Hypothalamus (tissue), 51 donors: ENCODE measurements around the gene ST6GALNAC3.
"Not testable (repeated sequence)": the region's sequence is repeated elsewhere in the genome, so short reads cannot be mapped to it uniquely, and the experiment has no call there.

ENCODE experiments used
- DNase-seq, 51 donors: peaks; one replicate each; lab custom pipeline; 2025; lab: John Stamatoyannopoulos, UW

The ST6GALNAC3 gene

DNA sequence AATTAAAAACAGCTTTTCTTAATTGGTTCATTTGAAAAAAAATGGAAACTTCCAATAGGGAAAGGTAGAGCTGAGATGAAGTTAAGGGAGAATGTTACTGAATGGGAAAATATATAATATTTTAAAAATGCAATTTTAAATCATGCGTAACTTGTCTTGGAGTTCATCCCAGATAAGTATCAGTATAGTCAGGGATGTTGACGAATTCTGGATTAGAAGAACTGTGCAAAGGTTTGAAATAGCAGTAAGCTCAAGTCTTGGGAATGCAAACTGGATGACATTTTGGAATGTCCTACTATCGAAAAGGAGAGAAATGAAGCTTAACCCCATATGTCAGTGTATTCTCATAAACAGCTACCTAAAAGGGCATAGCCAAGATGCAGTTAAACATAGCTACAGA, 4.0 kb upstream of the ST6GALNAC3 start:
- DNase-seq = no peak

DNA sequence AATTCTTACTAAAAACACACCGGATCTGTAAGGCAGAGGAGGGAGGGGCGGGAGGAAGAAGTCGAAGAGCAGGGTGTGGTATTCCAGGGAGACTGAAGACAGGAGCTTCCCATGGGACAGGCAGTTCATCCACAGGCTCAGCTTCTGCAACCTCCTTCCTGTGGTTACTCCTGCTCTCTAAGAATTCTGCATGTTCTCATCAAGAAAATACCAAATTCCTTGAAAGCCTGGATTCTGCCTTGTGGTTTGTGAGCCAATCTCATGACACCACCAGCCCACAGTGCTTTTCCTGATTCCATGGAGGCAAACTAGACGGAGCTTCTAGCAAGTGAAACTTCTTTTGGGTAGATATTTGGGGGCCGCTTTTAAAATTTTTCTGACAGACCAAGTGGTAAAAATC, 1.1 kb upstream of the ST6GALNAC3 start:
- no peak for DNase-seq

DNA sequence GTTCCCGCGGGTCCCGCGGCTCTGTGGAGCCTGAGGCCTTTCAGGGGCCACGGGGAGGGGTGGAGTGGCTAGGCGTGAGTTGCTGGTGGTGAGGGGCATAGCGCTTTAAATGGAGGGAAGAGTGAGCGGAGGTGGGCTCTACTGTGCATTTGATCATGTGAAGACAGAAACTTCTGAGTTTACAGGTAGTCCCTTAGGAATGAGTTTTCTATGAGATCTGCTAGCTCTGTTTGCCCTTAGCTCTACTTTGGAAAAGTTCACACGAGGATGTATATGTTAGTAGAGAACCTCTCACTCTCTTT, 593 bp downstream of the ST6GALNAC3 start:
- no peak for DNase-seq

DNA sequence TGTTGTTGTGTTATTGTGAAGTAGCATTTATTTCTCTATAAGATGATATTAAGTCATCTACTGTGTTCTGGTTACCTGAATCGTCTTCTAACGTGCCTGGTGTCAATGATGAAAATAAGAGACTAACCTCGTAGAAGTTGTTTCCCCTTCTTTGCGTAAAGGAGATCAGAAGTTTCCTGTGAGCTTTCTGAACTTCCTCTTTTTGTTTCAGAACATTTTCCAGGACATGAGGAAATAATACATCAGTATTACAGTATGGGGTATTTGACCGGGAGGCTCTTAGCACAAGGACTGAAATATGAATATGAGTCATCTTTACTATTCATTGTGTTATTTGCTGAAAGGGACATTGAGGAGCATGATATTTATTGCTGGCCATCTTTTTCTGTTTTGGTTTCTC, 1.3 kb downstream of the ST6GALNAC3 start:
- peak in 1 of 51 donors; percentile 8 for DNase-seq

GRCh38 chr1:76079475-76080227, 5.1 kb downstream of the ST6GALNAC3 start:
- DNase-seq = no peak

DNA sequence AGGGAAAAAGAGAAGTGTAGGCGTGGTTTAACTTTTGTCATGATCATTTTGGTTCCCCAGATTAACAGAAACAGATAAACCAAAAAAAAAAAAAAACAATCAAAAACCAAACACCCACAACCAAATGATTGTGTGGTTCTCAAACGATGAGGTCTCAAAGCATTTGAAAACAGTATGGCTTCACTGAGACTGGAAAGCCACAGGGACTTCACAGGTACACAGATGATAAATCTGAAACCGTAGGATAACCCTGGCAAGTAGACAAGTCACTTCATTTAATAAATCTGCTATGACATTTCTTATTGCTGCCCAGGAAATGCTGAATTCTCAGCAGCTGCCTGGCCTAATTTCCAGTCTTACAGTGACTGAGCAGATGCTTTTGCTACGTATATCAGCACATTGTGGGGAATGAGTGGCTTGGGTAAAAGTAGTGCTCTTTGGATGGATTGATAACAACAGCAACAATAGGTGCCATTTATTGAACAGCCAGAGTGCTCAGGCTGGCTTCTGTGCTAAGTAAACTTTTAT, 6.1 kb downstream of the ST6GALNAC3 start:
- no peak for DNase-seq

DNA sequence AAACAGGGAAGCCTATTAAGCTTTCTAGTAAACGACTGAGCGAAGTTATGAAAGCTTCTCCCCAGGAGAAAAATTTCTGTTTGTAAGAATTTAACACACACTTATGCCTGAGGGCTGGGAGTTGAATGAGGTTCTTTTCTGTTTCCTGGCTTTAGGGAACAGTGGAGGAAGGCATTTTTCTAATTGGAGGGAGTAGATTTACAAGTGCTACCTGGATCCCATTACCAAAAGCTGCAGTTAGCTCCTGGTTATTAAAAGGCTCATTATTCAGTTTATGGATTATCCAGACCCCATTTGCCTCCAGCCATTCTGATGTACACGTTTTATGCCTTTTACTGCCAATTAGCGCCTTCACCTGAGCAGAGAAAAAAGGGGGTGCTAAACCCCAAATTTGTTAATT, 7.5 kb downstream of the ST6GALNAC3 start:
- no peak for DNase-seq

DNA sequence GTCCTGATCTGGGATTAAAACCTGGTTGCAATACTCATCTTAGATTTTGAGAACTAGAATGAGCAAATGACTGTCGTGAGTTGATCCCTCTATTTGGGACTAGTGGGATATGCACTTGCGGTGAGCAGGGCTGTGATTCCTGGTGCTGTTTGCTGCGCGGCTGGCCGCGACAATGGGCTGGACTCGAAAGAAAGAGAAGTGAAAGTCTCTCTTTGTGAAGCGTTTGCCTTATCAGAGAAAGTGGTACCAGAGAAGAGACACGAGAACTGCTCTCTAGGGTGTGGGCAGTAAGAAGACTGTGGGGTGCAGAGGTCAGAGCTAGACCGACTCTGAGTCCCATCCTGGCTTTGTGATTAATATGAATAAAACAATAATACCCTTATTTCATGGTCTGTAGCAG, 8.6 kb downstream of the ST6GALNAC3 start:
- DNase-seq = peak in 31 of 51 donors; percentile 2 to 58 (median 21)

- DNase-seq = no peak
These were observed 9.6 kb downstream of the ST6GALNAC3 start for GRCh38 chr1:76084029-76084627.

DNA sequence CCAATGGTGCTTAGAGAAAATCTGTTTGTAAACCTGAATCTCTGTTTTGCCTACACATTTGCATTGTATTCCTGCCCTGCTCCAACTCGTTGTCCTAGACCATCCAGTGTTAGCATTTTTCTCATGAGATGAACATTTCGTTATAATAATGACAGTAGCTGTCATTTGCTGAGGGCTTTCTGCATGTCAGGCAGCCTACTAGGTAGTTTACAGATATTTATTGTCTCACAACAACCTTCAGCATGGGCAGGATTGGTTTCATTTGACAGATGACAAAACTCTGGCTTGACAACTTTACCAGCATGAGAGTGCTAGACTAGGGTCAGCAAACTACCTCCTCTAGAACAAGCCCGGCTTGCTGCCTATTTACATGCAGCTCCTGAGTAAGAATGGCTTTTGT, 10.1 kb downstream of the ST6GALNAC3 start:
- no peak for DNase-seq

GRCh38 chr1:76086109-76086508, 11.6 kb downstream of the ST6GALNAC3 start:
- no peak for DNase-seq

GRCh38 chr1:76086597-76086996, 12.1 kb downstream of the ST6GALNAC3 start:
- no peak for DNase-seq

DNA sequence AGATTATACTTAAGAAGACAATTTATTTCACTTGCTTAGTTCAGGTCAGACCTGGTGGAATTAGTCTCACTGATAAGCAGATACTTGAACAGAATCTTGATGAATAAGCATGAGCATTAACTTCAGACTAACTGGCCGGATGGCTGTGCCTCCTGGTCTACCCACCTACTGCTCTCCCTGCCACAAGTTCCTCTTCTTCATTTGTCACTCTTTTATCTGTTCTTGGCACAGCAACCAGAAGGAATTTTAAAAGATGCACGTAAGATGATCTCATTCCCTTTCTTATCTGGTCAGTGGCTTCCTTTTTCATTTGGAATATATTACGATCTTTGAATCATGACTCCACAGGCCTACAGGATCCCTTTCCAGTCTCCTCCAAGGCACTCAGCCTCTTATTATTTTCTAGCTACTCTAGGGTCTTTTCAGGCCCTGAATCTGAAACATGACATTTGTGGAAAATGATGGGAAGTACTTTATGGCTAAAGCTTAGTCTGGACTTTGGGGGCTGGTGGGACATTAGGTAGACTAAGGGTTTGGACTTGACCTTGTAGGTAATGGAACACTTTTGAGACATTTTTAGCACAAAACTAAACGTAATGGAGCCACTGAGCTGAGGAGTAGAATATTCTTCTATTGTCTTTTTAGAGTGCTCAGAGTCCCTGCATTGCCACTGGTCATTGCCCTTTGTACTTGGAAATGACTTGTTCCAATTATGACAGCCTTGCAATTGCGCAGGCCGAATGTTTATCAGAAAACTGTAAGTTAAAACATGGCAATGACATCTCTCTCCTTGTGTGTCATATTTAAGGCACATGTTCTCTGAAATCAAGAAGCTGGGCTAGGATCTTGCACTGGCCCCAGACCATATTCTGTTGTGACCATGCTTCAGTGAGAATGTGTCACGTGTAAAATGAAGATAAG, 16.0 kb downstream of the ST6GALNAC3 start:
- no peak for DNase-seq

DNA sequence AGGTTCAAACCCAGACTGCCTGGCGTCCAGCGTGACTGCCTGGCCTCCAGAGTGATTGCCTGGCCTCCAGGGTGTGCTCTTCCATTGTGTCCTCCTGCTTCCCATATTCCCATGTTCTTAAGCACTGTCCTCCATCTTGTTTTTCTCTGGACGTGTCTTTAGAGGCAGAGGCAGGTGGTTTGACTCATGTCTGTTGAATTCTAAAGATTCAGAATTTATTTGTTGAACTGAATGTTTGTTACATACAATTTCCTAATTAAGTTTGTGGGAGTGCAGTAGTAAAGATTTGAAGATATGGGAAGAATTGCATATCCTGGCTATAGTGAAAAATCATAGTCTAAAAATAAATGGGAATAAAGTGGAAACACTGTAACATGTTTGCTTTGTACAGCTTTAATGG, 18.3 kb downstream of the ST6GALNAC3 start:
- no peak for DNase-seq

DNA sequence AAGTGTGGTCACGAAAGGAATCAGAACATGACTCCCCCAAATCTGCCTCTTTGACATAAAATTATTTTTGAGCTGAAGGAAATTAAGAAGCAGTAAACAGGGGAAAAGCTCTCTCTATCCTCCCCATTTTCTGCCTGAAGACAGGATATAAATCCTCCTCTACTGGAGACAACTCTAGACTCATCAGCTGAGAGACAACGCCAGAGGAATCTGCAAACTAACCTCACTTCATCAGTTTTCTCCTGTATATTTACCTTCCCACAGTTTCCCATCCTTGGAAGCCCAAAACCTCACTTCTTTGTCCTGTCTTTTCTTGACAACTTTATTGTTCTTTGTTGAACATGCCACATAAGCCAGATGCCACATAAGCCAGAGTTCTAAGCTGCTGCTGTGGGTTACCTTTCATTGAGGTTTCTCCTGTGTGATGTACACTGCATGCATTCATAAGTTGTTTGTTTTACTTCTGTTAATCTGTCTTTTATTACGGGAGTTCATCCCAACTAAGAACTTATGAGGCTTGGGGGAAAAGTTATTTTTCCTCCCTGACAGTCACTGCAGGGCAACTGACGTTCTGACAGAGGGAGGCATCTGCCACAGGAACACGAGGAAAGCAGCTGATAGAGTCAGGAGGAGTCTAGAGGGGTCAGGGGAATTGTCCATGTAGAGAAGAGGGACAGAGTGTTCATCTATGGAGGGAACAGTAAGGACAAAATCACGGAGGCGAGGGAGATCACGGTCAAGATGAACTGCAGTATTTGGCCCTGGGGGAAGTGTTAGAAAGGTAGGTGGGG, 19.2 kb downstream of the ST6GALNAC3 start:
- no peak for DNase-seq

DNA sequence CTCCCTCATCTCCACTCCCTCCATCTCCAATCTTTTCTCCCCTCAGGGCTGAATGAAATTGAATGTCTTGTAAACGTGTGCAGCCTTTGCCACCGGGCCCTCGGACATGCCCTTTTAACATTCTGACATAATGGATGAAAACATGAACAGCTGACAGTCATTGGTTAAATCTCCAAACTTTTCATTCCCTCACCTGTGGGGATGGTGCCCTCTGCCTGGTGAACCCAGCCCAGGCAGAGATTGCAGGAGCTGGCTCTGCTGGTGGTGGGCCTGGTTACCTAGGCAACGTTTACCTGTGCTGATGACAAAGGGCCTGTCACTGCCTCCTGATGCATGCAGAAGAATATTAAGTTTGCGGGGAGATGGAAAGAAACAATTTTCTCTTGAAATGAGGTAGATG, 21.3 kb downstream of the ST6GALNAC3 start:
- no peak for DNase-seq

- not testable (repeated sequence) for DNase-seq
These were observed 22.5 kb downstream of the ST6GALNAC3 start for GRCh38 chr1:76097064-76097463.

DNA sequence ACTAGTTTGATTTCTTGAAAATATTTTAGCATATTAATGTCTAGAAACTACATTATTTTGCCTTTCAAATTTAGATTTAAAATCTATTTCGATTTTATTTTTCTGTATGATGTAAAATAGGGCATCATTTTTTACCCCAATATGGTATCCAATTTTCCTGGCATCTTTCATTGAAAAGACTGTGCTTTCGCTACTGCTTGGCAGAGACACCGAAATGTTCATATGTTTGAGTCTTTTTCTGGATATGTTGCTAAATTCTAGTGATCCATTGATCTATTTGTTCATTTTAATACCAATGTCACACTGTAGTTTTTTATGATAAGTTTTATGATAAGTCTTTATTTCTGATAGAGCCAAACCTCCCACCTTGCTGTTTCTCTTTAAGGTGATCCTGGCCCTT, 24.3 kb downstream of the ST6GALNAC3 start:
- DNase-seq = no peak

DNA sequence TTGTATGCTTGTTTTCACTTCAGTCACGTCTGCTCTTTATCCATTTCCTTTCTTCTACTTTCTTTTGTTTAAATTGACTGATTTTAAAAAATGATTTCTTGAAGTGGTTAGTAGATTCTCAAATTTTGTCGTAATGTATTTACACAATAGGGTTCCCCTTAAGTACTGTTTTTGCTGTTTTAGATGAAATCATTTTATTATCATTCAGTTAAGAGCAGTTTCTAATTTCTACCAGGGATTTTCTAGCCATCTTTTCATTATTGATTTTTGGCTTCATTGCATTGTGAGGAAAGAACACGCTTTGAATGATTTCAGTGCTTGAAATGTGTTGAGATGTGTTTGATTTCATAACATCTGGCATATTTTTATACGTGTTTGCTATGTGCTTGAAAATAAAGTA, 27.0 kb downstream of the ST6GALNAC3 start:
- DNase-seq = no peak

GRCh38 chr1:76102046-76102445, 27.5 kb downstream of the ST6GALNAC3 start:
- no peak for DNase-seq

DNA sequence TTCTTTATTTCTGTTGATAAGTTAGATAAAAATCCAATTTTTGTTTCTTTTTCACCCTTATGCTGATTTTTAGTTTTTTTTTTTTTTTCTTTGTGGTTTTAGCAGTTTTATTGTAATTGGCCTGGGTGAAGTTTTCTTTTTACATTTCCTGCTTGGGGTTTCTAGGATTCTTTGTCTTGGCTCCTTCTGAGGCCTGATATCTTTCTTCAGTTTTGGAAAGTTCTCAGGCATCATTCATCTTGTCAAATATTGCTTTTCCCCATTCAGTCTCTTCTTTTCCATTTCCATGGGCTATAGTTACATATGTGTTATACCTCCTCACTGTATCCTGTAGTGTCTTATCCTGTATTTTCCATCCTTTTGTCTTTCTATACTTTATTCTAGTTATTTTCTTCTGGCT, 28.5 kb downstream of the ST6GALNAC3 start:
- DNase-seq = no peak
